SK-N-SH (cell line): Measurements from ENCODE around the gene PIN1. TPM values are rescaled to one million over a fixed set of nuclear protein-coding genes. Genes with fewer than 3 reads are reported as not detected.

ENCODE experiments used
- CTCF ChIA-PET: fragments of 300-600, 350-600 bp; formaldehyde crosslinking; extraction: SDS; loops from one replicate; lab custom pipeline; 2021; lab: Yijun Ruan, JAX
- POLR2A ChIA-PET: fragments of 350-600 bp; sonication (Branson Sonifier 250); formaldehyde crosslinking; extraction: SDS; loops from one replicate; lab custom pipeline; 2020; ENCODE audit warnings: antibody characterized with exemption, inconsistent platforms; lab: Yijun Ruan, JAX
- DNase-seq: peaks from one replicate; pipeline ENCODE4 v3.0.0; 2012
- H2AFZ ChIP-seq: fragments of 200-600 bp; sonication (generic); 2 replicates; pipeline ENCODE4 v1.8.1; 2016; ENCODE audit warnings: antibody characterized with exemption, mild to moderate bottlenecking, low read depth
- H3F3A ChIP-seq: fragments of 200-600 bp; sonication (generic); replicated peaks from 2 replicates; pipeline ENCODE3; 2016; ENCODE audit warnings: antibody characterized with exemption, mild to moderate bottlenecking; ENCODE audit not compliant: insufficient read depth
- H3K27ac ChIP-seq, 2 experiments: fragments of 200-500 bp in 1 of 2; fragments of 200-600 bp in 1 of 2; sonication (Bioruptor generic) in 1 of 2; sonication (generic), shearing (Covaris generic) in 1 of 2; 2 replicates each; pipeline versions ENCODE4 v1.5.1 to v1.6.1; 2014 to 2016; ENCODE audit warnings: low read depth in 2 of 2, inconsistent platforms in 1 of 2, low read length in 1 of 2, mild to moderate bottlenecking in 1 of 2, mixed read lengths in 1 of 2
- H3K27me3 ChIP-seq: fragments of 200-600 bp; sonication (generic), shearing (Covaris generic); 2 replicates; pipeline ENCODE4 v1.6.1; 2016; ENCODE audit warnings: mixed run types; ENCODE audit not compliant: insufficient read depth
- H3K36me3 ChIP-seq, 2 experiments: fragments of 200-500 bp in 1 of 2; fragments of 200-600 bp in 1 of 2; sonication (Bioruptor generic) in 1 of 2; sonication (generic) in 1 of 2; replicated peaks in 1 of 2; 2 replicates each; pipeline versions ENCODE3 to v1.5.1; 2014 to 2016; ENCODE audit warnings: low read length in 1 of 2, mild to moderate bottlenecking in 1 of 2; ENCODE audit not compliant: insufficient read depth in 2 of 2, control insufficient read depth in 1 of 2
- H3K4me1 ChIP-seq, 2 experiments: fragments of 200-500 bp in 1 of 2; fragments of 200-600 bp in 1 of 2; sonication (Bioruptor generic) in 1 of 2; sonication (generic), shearing (Covaris generic) in 1 of 2; 2 replicates each; pipeline versions ENCODE4 v1.5.1 to v1.6.1; 2014 to 2016; ENCODE audit warnings: low read depth in 1 of 2, low read length in 1 of 2, mixed run types in 1 of 2; ENCODE audit not compliant: insufficient read depth in 2 of 2, control insufficient read depth in 1 of 2
- H3K4me2 ChIP-seq: fragments of 200-600 bp; sonication (generic), shearing (Covaris generic); 2 replicates; pipeline ENCODE4 v1.6.1; 2017; ENCODE audit warnings: mixed run types
- H3K4me3 ChIP-seq, 2 experiments: fragments of 200-500 bp in 1 of 2; fragments of 200-600 bp in 1 of 2; sonication (Bioruptor generic) in 1 of 2; sonication (generic), shearing (Covaris generic) in 1 of 2; 2 replicates each; pipeline versions ENCODE4 v1.5.1 to v1.8.1; 2014 to 2016; ENCODE audit warnings: low read depth in 2 of 2, inconsistent platforms in 1 of 2, low read length in 1 of 2, mild to moderate bottlenecking in 1 of 2, mixed read lengths in 1 of 2, moderate library complexity in 1 of 2
- H3K79me2 ChIP-seq: fragments of 200-600 bp; sonication (generic); 2 replicates; pipeline ENCODE4 v1.8.1; 2017; ENCODE audit warnings: mild to moderate bottlenecking; ENCODE audit not compliant: insufficient read depth
- H3K9ac ChIP-seq: fragments of 200-600 bp; sonication (generic); 2 replicates; pipeline ENCODE4 v1.6.1; 2017; ENCODE audit warnings: mixed run types
- H3K9me2 ChIP-seq: fragments of 200-600 bp; sonication (generic); 2 replicates; pipeline ENCODE4 v1.6.1; 2017; ENCODE audit warnings: mixed run types
- H3K9me3 ChIP-seq: fragments of 200-600 bp; sonication (generic); 2 replicates; pipeline ENCODE4 v1.6.1; 2017; ENCODE audit warnings: mixed run types, mild to moderate bottlenecking, moderate library complexity
- H4K20me1 ChIP-seq: fragments of 200-600 bp; sonication (generic); 2 replicates; pipeline ENCODE4 v1.6.1; 2017; ENCODE audit warnings: mild to moderate bottlenecking, mixed run types; ENCODE audit not compliant: insufficient read depth
- EP300 ChIP-seq, 2 experiments: IDR thresholded peaks; 2 replicates each; pipeline versions ENCODE4 v1.4.0 to v1.6.1; 2012; ENCODE audit warnings: borderline replicate concordance in 1 of 2, low read depth in 1 of 2, low read length in 1 of 2
- EZH2phosphoT487 ChIP-seq: fragments of 200-600 bp; sonication (generic); IDR thresholded peaks from 2 replicates; pipeline ENCODE4 v1.6.1; 2017; ENCODE audit warnings: low read depth, mixed run types, mild to moderate bottlenecking, antibody characterized with exemption, moderate library complexity, borderline replicate concordance
- FOXJ3 ChIP-seq: sonication (generic); formaldehyde crosslinking; IDR thresholded peaks from 2 replicates; pipeline ENCODE4 v1.5.1; 2020; ENCODE audit warnings: mild to moderate bottlenecking, missing genetic modification reagents
- GABPA ChIP-seq: IDR thresholded peaks from 2 replicates; pipeline ENCODE4 v1.4.0; 2012; ENCODE audit warnings: low read depth, mild to moderate bottlenecking
- GATA2 ChIP-seq: sonication (generic); formaldehyde crosslinking; IDR thresholded peaks from 2 replicates; pipeline ENCODE4 v1.5.0; 2020; ENCODE audit warnings: mild to moderate bottlenecking, missing genetic modification reagents
- IRF3 ChIP-seq: fragments of 150-350 bp; IDR thresholded peaks from 2 replicates; pipeline ENCODE4 v1.6.1; 2016; ENCODE audit warnings: mild to moderate bottlenecking, low read depth, low read length
- JUND ChIP-seq: IDR thresholded peaks from 2 replicates; pipeline ENCODE4 v1.4.0; 2012
- MEF2A ChIP-seq: IDR thresholded peaks from 2 replicates; pipeline ENCODE4 v1.4.0; 2012; ENCODE audit warnings: low read depth, borderline replicate concordance
- RAD21 ChIP-seq: IDR thresholded peaks from 2 replicates; pipeline ENCODE4 v1.6.1; 2012; ENCODE audit warnings: mild to moderate bottlenecking, low read length
- RXRA ChIP-seq: IDR thresholded peaks from 2 replicates; pipeline ENCODE4 v1.4.0; 2012; ENCODE audit warnings: low read depth, mild to moderate bottlenecking, borderline replicate concordance
- TCF12 ChIP-seq: IDR thresholded peaks from 2 replicates; pipeline ENCODE4 v1.4.0; 2012
- WGBS: methylation state at CpG from one replicate; pipeline ENCODE4 v1.1.6; 2017; ENCODE audit warnings: low lambda C conversion rate; 5-methylcytosine and 5-hydroxymethylcytosine counted together
- polyA plus RNA-seq, 3 experiments: library from polyadenylated mRNA; depleted of rRNA; stranded (reverse); fragments of >200 nt; gene quantifications; 2 replicates each; pipeline ENCODE4 v1.2.3, GENCODE V29; 2012
- TF ChIP-seq, protein P1 (sequence below): IDR thresholded peaks from 2 replicates; pipeline ENCODE4; 2012
- TF ChIP-seq, protein P2 (sequence below): fragments of 150-350 bp; IDR thresholded peaks from 2 replicates; pipeline ENCODE4 v1.6.1; 2017; ENCODE audit warnings: antibody characterized with exemption, low read length, low read depth, borderline replicate concordance

The PIN1 gene
- polyA plus RNA-seq, 1 of the 3 experiments (the other 2 are of a cell fraction), result 148 TPM

DNA sequence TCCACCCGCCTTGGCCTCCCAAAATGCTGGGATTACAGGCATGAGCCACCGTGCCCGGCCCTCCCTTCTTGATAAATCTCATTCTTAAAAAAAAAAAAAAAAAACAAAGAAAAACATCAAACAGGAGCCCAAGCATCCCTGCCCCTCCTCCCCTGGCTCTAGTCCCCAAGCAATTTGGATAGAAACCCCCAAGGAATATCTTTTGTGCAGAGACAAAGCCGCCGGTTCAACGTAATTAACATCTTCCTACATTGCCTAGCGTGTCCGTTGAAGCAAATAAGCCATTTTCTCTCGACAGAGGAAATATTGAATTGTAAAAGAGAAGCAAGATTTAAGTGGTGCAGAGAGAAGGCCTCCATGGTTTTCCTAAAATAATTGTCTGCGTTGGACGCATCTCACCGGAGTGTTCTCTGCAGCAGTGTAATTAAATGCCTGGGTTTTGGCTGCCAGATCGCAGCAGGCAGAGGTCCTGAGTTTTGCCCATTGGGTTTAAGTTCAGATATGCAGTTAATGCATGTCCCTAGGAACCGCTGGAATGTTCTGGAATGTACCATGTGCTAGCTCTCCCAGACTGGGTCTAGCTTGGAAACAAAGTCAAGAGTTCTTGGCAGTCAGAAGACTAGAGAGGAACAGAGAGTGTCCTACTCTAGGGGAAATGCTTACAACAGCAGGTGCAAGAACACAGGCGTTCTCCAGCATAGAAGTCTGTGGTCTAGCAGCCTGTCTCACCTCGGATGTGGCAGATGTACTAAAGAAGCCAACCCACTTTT lies 30.8 kb downstream of the PIN1 start:
- WGBS, result 90% methylated on average over 16 of the region's 16 CpGs
- TF ChIP-seq RAD21 (no peak), TCF12 (no peak), EP300 (IDR thresholded peaks at IDR 0.05; ENCODE audit: borderline replicate concordance in 1 of 2, low read depth in 1 of 2, low read length in 1 of 2) (no peak), EZH2phosphoT487 (no peak), MEF2A (no peak), IRF3 (no peak), GABPA (no peak), JUND (no peak), RXRA (no peak), FOXJ3 (no peak), GATA2 (CRISPR knock-in tag) (no peak)
- TF ChIP-seq, protein P1, sequence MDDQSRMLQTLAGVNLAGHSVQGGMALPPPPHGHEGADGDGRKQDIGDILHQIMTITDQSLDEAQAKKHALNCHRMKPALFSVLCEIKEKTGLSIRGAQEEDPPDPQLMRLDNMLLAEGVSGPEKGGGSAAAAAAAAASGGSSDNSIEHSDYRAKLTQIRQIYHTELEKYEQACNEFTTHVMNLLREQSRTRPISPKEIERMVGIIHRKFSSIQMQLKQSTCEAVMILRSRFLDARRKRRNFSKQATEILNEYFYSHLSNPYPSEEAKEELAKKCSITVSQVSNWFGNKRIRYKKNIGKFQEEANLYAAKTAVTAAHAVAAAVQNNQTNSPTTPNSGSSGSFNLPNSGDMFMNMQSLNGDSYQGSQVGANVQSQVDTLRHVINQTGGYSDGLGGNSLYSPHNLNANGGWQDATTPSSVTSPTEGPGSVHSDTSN, result no peak
- TF ChIP-seq, protein P2, sequence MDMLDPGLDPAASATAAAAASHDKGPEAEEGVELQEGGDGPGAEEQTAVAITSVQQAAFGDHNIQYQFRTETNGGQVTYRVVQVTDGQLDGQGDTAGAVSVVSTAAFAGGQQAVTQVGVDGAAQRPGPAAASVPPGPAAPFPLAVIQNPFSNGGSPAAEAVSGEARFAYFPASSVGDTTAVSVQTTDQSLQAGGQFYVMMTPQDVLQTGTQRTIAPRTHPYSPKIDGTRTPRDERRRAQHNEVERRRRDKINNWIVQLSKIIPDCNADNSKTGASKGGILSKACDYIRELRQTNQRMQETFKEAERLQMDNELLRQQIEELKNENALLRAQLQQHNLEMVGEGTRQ, result no peak
- H4K20me1 ChIP-seq, result no peaks in the 10 kb centered on the region
- no peaks in the 10 kb centered on the region for H3K9me3 ChIP-seq
- ChIA-PET CTCF (interaction anchor here (1.4 kb wide), 1 partner anchor 48 kb away, joined by 3 read pairs; no protein-coding TSS in a partner anchor), POLR2A (no interaction called here)
- H2AFZ ChIP-seq, result no peak overlapping the region
- no peaks in the 10 kb centered on the region for H3K79me2 ChIP-seq
- peaks cover 0 to 4% of the 10 kb centered on the region in 2 experiments; a peak in 1 of 4 replicates for H3K4me1 ChIP-seq
- H3K27me3 ChIP-seq, result no peaks in the 10 kb centered on the region
- H3K9ac ChIP-seq, result no peak overlapping the region
- H3F3A ChIP-seq, result no peaks in the 10 kb centered on the region
- no peaks in the 10 kb centered on the region for H3K9me2 ChIP-seq
- no peaks in the 10 kb centered on the region for H3K36me3 ChIP-seq
- no peak overlapping the region for H3K27ac ChIP-seq
- no peak overlapping the region for H3K4me2 ChIP-seq
- no peak overlapping the region for H3K4me3 ChIP-seq
- no peak for DNase-seq
